ENCODE results near the gene CAPZA1.
A peak's percentile ranks its signal among the peaks of the same experiment; 100 is the strongest.

Gene CAPZA1

GRCh38 chr1:112618721-112619517, 713 bp upstream of the CAPZA1 start, which contains the start of gene ST7L (continued):
- TF ChIP-seq, protein P1, sequence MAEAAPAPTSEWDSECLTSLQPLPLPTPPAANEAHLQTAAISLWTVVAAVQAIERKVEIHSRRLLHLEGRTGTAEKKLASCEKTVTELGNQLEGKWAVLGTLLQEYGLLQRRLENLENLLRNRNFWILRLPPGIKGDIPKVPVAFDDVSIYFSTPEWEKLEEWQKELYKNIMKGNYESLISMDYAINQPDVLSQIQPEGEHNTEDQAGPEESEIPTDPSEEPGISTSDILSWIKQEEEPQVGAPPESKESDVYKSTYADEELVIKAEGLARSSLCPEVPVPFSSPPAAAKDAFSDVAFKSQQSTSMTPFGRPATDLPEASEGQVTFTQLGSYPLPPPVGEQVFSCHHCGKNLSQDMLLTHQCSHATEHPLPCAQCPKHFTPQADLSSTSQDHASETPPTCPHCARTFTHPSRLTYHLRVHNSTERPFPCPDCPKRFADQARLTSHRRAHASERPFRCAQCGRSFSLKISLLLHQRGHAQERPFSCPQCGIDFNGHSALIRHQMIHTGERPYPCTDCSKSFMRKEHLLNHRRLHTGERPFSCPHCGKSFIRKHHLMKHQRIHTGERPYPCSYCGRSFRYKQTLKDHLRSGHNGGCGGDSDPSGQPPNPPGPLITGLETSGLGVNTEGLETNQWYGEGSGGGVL (tag by site-specific recombination; IDR thresholded peaks at IDR 0.05), result peak; percentile 51; the same call in 1 of the 2 replicates
- TF ChIP-seq ZBTB17 (tag by site-specific recombination; IDR thresholded peaks at IDR 0.05) (peak; percentile 49), ZNF24 (tag by site-specific recombination; IDR thresholded peaks at IDR 0.05) (0 out of 2 replicates have a peak, but pooled peaks have one; percentile 8), YY2 (tag by site-specific recombination; IDR thresholded peaks at IDR 0.05) (peak; percentile 88), ZNF654 (tag by site-specific recombination; IDR thresholded peaks at IDR 0.05; ENCODE audit: low read depth) (no peak; the same call in 1 of the 2 replicates), KLF16 (tag by site-specific recombination; IDR thresholded peaks at IDR 0.05) (peak; percentile 13; the same call in 1 of the 2 replicates), ZNF561 (tag by site-specific recombination; IDR thresholded peaks at IDR 0.05; ENCODE audit: borderline replicate concordance) (no peak; the same call in 1 of the 2 replicates), PATZ1 (tag by site-specific recombination; IDR thresholded peaks at IDR 0.05) (peak; percentile 77), ZIC2 (tag by site-specific recombination; IDR thresholded peaks at IDR 0.05) (peak; percentile 44; the same call in 1 of the 2 replicates), ZBTB20 (tag by site-specific recombination; IDR thresholded peaks at IDR 0.05) (peak; percentile 99), ZFHX2 (tag by site-specific recombination; conservative IDR thresholded peaks at IDR 0.05) (peak; percentile 70), ZBTB7A (tag by site-specific recombination; IDR thresholded peaks at IDR 0.05; ENCODE audit: low read depth) (peak; percentile 31; the same call in 1 of the 2 replicates), GLIS1 (tag by site-specific recombination; IDR thresholded peaks at IDR 0.05) (peak; percentile 49), ZFP3 (tag by site-specific recombination; IDR thresholded peaks at IDR 0.05; ENCODE audit: low read depth) (no peak), ZNF221 (tag by site-specific recombination; IDR thresholded peaks at IDR 0.05; ENCODE audit: borderline replicate concordance) (no peak), YY1 (tag by site-specific recombination; IDR thresholded peaks at IDR 0.05) (peak; percentile 95), ZSCAN30 (tag by site-specific recombination; IDR thresholded peaks at IDR 0.05) (peak; percentile 45; the same call in 1 of the 2 replicates)
- TF ChIP-seq, protein P2, sequence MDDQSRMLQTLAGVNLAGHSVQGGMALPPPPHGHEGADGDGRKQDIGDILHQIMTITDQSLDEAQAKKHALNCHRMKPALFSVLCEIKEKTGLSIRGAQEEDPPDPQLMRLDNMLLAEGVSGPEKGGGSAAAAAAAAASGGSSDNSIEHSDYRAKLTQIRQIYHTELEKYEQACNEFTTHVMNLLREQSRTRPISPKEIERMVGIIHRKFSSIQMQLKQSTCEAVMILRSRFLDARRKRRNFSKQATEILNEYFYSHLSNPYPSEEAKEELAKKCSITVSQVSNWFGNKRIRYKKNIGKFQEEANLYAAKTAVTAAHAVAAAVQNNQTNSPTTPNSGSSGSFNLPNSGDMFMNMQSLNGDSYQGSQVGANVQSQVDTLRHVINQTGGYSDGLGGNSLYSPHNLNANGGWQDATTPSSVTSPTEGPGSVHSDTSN (CRISPR knock-in tag; IDR thresholded peaks at IDR 0.05), result no peak
- TF ChIP-seq, protein P3, sequence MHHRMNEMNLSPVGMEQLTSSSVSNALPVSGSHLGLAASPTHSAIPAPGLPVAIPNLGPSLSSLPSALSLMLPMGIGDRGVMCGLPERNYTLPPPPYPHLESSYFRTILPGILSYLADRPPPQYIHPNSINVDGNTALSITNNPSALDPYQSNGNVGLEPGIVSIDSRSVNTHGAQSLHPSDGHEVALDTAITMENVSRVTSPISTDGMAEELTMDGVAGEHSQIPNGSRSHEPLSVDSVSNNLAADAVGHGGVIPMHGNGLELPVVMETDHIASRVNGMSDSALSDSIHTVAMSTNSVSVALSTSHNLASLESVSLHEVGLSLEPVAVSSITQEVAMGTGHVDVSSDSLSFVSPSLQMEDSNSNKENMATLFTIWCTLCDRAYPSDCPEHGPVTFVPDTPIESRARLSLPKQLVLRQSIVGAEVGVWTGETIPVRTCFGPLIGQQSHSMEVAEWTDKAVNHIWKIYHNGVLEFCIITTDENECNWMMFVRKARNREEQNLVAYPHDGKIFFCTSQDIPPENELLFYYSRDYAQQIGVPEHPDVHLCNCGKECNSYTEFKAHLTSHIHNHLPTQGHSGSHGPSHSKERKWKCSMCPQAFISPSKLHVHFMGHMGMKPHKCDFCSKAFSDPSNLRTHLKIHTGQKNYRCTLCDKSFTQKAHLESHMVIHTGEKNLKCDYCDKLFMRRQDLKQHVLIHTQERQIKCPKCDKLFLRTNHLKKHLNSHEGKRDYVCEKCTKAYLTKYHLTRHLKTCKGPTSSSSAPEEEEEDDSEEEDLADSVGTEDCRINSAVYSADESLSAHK (tag by site-specific recombination; IDR thresholded peaks at IDR 0.05), result peak; percentile 6; the same call in 1 of the 2 replicates
- TF ChIP-seq, protein P4, sequence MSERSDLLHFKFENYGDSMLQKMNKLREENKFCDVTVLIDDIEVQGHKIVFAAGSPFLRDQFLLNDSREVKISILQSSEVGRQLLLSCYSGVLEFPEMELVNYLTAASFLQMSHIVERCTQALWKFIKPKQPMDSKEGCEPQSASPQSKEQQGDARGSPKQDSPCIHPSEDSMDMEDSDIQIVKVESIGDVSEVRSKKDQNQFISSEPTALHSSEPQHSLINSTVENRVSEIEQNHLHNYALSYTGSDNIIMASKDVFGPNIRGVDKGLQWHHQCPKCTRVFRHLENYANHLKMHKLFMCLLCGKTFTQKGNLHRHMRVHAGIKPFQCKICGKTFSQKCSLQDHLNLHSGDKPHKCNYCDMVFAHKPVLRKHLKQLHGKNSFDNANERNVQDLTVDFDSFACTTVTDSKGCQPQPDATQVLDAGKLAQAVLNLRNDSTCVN (tag by site-specific recombination; optimal IDR thresholded peaks at IDR 0.05), result no peak
- TF ChIP-seq, protein P5, sequence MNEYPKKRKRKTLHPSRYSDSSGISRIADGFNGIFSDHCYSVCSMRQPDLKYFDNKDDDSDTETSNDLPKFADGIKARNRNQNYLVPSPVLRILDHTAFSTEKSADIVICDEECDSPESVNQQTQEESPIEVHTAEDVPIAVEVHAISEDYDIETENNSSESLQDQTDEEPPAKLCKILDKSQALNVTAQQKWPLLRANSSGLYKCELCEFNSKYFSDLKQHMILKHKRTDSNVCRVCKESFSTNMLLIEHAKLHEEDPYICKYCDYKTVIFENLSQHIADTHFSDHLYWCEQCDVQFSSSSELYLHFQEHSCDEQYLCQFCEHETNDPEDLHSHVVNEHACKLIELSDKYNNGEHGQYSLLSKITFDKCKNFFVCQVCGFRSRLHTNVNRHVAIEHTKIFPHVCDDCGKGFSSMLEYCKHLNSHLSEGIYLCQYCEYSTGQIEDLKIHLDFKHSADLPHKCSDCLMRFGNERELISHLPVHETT (tag by site-specific recombination; IDR thresholded peaks at IDR 0.05), result peak; percentile 71
- TF ChIP-seq, protein P6, sequence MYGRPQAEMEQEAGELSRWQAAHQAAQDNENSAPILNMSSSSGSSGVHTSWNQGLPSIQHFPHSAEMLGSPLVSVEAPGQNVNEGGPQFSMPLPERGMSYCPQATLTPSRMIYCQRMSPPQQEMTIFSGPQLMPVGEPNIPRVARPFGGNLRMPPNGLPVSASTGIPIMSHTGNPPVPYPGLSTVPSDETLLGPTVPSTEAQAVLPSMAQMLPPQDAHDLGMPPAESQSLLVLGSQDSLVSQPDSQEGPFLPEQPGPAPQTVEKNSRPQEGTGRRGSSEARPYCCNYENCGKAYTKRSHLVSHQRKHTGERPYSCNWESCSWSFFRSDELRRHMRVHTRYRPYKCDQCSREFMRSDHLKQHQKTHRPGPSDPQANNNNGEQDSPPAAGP (tag by site-specific recombination; IDR thresholded peaks at IDR 0.05), result no peak; the same call in none of the 2 replicates
- TF ChIP-seq, protein P7, sequence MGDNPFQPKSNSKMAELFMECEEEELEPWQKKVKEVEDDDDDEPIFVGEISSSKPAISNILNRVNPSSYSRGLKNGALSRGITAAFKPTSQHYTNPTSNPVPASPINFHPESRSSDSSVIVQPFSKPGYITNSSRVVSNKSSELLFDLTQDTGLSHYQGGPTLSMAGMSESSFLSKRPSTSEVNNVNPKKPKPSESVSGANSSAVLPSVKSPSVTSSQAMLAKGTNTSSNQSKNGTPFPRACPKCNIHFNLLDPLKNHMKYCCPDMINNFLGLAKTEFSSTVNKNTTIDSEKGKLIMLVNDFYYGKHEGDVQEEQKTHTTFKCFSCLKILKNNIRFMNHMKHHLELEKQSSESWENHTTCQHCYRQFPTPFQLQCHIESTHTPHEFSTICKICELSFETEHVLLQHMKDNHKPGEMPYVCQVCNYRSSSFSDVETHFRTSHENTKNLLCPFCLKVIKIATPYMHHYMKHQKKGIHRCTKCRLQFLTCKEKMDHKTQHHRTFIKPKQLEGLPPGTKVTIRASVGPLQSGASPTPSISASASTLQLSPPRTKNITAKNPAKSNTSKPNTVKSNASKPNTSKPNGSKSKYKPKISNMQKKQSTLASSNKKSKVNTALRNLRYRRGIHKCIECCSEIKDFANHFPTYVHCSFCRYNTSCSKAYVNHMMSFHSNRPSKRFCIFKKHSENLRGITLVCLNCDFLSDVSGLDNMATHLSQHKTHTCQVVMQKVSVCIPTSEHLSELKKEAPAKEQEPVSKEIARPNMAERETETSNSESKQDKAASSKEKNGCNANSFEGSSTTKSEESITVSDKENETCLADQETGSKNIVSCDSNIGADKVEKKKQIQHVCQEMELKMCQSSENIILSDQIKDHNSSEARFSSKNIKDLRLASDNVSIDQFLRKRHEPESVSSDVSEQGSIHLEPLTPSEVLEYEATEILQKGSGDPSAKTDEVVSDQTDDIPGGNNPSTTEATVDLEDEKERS (tag by site-specific recombination; IDR thresholded peaks at IDR 0.05), result no peak

All from HEK293 (cell line).